Measurements from ENCODE around the gene HJV.
A peak's percentile ranks its signal among the peaks of the same experiment; 100 is the strongest.

HJV gene

GRCh38 chr1:145992958-145993617 is 28.4 kb downstream of the HJV start:
- DNase-seq, result no peak

- DNase-seq, result no peak
These were observed 29.0 kb downstream of the HJV start for GRCh38 chr1:145992502-145992936.

- no peak for DNase-seq
These were observed 29.7 kb downstream of the HJV start for GRCh38 chr1:145991735-145992412.

- no peak for DNase-seq
These were observed 31.2 kb downstream of the HJV start for GRCh38 chr1:145990249-145990855.

- no peak for DNase-seq
These were observed 32.8 kb downstream of the HJV start for GRCh38 chr1:145988773-145989172.

GRCh38 chr1:145987926-145988325 is 33.6 kb downstream of the HJV start:
- DNase-seq, result no peak

GRCh38 chr1:145986551-145986950 is 35.0 kb downstream of the HJV start:
- no peak for DNase-seq

- no peak for DNase-seq
These were observed 35.8 kb downstream of the HJV start for GRCh38 chr1:145985502-145986439.

GRCh38 chr1:145985129-145985501 is 36.4 kb downstream of the HJV start:
- no peak for DNase-seq

- peak; percentile 42 for DNase-seq
These were observed 37.3 kb downstream of the HJV start for GRCh38 chr1:145983960-145984830.

- DNase-seq, result no peak
These were observed 38.3 kb downstream of the HJV start for GRCh38 chr1:145983206-145983675.

- no peak for DNase-seq
These were observed 39.4 kb downstream of the HJV start for GRCh38 chr1:145982010-145982723.

GRCh38 chr1:145980457-145980994 is 41.0 kb downstream of the HJV start:
- DNase-seq, result no peak

- peak; percentile 55 for DNase-seq
These were observed 41.6 kb downstream of the HJV start for GRCh38 chr1:145979746-145980456.

GRCh38 chr1:145978854-145979745 is 42.4 kb downstream of the HJV start:
- DNase-seq, result peak; percentile 94

- no peak for DNase-seq
These were observed 43.1 kb downstream of the HJV start for GRCh38 chr1:145978471-145978853.

- DNase-seq, result peak; percentile 83
These were observed 43.8 kb downstream of the HJV start for GRCh38 chr1:145977486-145978470.

- no peak for DNase-seq
These were observed 44.5 kb downstream of the HJV start for GRCh38 chr1:145977016-145977415.
